ENCODE data around the gene SPTBN1.

SPTBN1 gene

DNA sequence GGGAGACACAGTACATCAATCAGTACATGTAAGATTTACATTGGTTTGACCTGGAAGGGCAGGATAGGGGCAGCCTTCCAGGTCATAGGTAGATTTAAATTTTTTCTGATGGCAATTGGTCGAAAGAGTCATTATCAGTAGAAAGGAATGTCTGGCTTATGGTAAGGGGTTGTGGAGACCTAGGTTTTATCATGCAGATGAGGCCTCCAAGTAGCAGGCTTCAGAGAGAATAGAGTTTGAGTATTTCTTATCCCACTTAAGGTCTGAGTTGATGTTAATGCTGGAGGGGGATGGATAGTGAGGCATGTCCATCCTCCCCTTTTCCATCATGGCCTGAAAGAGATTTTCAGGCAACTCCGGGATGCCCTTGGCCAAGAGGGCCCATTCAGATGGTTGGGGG, 60.7 kb downstream of the SPTBN1 start:
- TF ChIP-seq, protein P1, sequence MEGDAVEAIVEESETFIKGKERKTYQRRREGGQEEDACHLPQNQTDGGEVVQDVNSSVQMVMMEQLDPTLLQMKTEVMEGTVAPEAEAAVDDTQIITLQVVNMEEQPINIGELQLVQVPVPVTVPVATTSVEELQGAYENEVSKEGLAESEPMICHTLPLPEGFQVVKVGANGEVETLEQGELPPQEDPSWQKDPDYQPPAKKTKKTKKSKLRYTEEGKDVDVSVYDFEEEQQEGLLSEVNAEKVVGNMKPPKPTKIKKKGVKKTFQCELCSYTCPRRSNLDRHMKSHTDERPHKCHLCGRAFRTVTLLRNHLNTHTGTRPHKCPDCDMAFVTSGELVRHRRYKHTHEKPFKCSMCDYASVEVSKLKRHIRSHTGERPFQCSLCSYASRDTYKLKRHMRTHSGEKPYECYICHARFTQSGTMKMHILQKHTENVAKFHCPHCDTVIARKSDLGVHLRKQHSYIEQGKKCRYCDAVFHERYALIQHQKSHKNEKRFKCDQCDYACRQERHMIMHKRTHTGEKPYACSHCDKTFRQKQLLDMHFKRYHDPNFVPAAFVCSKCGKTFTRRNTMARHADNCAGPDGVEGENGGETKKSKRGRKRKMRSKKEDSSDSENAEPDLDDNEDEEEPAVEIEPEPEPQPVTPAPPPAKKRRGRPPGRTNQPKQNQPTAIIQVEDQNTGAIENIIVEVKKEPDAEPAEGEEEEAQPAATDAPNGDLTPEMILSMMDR (IDR thresholded peaks at IDR 0.05): no peak

GRCh38 chr2:54518430-54518829, 62.3 kb downstream of the SPTBN1 start:
- TF ChIP-seq, protein P1 (IDR thresholded peaks at IDR 0.05): no peak

- TF ChIP-seq, protein P1 (IDR thresholded peaks at IDR 0.05): no peak
Observed at GRCh38 chr2:54519841-54520459, 63.8 kb downstream of the SPTBN1 start.

DNA sequence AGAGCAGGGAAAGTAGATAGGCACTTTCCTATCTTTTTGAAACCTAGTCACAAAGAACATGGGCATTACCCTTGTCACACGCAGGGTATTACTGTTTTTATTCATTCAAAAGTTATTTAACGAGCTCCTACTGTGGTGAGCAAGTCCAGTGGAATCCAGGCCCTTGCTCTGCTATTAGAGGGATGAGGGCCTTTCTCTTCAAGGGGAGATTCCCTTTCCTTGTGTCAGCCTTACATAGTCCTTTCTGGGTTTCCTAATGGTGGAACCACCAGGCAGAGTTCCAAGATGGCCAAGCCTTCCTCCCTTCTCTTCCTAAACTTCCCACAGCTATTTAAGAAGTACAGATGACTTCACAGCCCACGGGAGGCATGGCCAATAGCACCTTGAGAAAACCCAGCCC, 64.6 kb downstream of the SPTBN1 start:
- TF ChIP-seq, protein P1 (IDR thresholded peaks at IDR 0.05): no peak

- TF ChIP-seq, protein P1 (IDR thresholded peaks at IDR 0.05): peak; percentile 54
Observed at GRCh38 chr2:54522624-54523281, 66.6 kb downstream of the SPTBN1 start.

DNA sequence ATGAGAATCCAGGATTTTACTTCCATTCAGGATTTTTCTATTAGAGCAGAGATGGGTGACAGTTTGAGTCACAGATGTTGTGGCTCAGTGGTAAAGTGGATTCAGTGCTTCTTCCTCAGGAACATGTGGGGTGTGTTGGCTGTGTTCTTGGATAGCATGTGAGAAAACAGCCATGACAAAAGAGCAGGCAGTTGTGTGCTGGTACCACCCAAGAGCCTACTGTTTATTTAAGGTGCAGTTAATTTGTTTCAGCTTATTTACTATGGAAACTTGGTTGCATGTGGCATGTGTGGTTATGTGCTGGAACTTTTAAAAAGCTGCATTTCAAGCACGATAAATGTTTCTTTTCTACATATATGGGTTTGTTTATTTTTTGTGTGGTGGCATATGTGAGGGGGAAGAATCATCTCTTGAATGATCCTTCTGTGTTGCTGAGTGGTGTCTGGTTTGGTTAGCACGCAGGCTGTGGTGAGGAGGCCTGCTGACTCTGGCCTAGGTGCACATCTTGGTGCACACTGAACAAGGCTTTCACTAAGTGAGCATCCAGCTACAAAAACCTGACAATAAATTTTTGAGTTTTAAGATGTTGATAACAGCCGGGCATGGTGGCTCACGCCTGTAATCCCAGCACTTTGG, 67.3 kb downstream of the SPTBN1 start:
- TF ChIP-seq, protein P1 (IDR thresholded peaks at IDR 0.05): no peak

GRCh38 chr2:54524226-54524991, 68.3 kb downstream of the SPTBN1 start:
- TF ChIP-seq, protein P1 (IDR thresholded peaks at IDR 0.05): no peak
